ENCODE data around the gene TMEM225B. TPM values are rescaled to one million over a fixed set of nuclear protein-coding genes. Genes with fewer than 3 reads are reported as not detected.
"Not testable (repeated sequence)": the region's sequence is repeated elsewhere in the genome, so short reads cannot be mapped to it uniquely, and the experiment has no call there.

Gene TMEM225B
- polyA plus RNA-seq, 1 donor from 2014 or later, result 2.9 TPM

DNA sequence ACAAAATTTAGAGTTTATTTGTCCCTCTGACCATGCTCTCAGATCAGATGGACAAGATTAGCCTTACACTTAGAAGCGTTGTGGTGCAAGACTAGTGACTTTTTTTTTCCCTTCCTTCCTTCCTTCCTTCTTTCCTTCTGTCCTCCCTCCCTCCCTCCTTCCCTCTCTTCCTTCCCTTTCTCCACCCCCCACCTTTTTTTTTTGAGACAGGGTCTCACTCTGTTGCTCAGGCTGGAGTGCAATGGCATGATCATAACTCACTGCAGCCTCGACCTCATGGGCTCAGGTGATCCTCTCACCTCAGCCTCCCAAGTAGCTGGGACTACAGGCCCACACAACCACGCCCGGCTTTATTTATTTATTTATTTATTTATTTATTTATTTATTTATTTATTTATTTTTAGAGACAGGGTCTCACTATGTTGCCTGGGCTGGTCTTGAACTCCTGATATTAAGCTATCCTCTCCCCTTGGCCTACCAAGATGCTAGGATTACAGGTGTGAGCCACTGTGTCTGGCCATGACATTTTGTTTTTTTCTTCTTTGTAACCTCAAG lies 17.2 kb upstream of the TMEM225B start:
- H3K36me3 ChIP-seq (ENCODE audit: insufficient read depth, low read length); H3K9me2 ChIP-seq (ENCODE audit: insufficient read depth, low read length); H3F3A ChIP-seq (ENCODE audit: insufficient read depth, low read length, poor library complexity, severe bottlenecking); H3K4me2 ChIP-seq (ENCODE audit: low read length); H3K9me3 ChIP-seq (ENCODE audit: low read length); H4K20me1 ChIP-seq (ENCODE audit: insufficient read depth); H3K79me2 ChIP-seq (replicated peaks; ENCODE audit: insufficient read depth, low read length); H3K27me3 ChIP-seq (ENCODE audit: insufficient read depth, low read depth, low read length): not testable (repeated sequence)
- Histone ChIP-seq H3K9ac (ENCODE audit: low read length) (peak overlapping the region; percentile 64), H3K27ac (ENCODE audit: low read length) (peak overlapping the region; percentile 40), H2AFZ (ENCODE audit: low read depth, low read length) (peak overlapping the region; percentile 79), H3K4me3 (ENCODE audit: low read length) (peak overlapping the region; percentile 67)

DNA sequence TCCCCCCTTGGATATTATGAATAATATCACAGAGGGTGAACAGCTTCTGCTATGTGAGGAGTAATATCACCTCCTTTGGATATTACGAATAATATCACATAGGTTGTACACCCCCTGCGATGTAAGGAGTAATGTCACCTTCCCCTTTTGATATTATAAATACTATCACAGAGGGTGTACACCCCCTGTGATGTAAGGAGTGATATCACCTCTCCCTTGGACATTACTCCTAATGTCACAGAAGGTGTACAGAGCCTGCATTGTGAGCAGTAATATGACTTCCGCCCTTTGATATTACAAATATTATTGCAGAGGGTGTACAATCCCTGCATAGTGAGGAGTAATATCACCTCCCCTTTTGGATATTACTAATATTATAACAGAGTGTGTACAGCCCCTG lies 9.2 kb upstream of the TMEM225B start:
- H3F3A ChIP-seq (ENCODE audit: insufficient read depth, low read length, poor library complexity, severe bottlenecking), result no peaks in the 10 kb centered on the region
- no peak overlapping the region for H2AFZ ChIP-seq (ENCODE audit: low read depth, low read length)

DNA sequence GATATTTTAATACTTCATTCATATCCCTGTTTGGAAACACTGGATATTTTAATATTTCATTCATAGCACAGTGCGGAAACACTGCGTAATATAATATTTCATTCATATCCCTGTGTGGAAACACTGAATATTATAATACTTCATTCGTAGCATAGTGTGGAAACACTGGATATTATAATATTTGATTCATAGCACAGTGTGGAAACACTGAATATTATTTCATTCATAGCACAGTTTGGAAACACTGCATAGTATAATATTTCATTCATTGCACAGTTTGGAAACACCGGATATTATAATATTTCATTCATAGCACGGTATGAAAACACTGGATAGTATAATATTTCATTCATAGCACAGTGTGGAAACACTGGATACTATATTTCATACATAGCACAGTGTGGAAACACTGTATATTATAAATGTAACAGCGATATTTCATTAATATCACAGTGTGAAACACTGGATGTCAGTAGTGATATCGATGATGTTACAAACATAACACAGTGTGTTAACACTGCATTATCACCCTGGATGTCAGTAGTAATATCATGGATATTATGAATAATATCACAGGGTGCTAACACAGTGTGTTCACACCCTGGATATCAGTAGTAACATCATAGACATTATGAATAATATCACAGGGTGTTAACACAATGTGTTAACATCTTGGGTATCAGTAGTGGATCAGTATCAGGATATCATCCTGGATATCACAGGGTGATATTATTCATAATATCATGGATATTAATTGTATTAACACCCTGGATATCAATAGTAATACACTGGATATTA lies 2.9 kb upstream of the TMEM225B start:
- H2AFZ ChIP-seq (ENCODE audit: low read depth, low read length), result no peak overlapping the region
- H4K20me1 ChIP-seq (ENCODE audit: insufficient read depth), result no peaks in the 10 kb centered on the region
- no peaks in the 10 kb centered on the region for H3K9me2 ChIP-seq (ENCODE audit: insufficient read depth, low read length)
- no peak overlapping the region for H3K4me3 ChIP-seq (ENCODE audit: low read length)
- H3K9ac ChIP-seq (ENCODE audit: low read length), result no peak overlapping the region
- H3K36me3 ChIP-seq (ENCODE audit: insufficient read depth, low read length), result no peaks in the 10 kb centered on the region
- H3K79me2 ChIP-seq (replicated peaks; ENCODE audit: insufficient read depth, low read length), result no peaks in the 10 kb centered on the region
- TF ChIP-seq, protein P1, sequence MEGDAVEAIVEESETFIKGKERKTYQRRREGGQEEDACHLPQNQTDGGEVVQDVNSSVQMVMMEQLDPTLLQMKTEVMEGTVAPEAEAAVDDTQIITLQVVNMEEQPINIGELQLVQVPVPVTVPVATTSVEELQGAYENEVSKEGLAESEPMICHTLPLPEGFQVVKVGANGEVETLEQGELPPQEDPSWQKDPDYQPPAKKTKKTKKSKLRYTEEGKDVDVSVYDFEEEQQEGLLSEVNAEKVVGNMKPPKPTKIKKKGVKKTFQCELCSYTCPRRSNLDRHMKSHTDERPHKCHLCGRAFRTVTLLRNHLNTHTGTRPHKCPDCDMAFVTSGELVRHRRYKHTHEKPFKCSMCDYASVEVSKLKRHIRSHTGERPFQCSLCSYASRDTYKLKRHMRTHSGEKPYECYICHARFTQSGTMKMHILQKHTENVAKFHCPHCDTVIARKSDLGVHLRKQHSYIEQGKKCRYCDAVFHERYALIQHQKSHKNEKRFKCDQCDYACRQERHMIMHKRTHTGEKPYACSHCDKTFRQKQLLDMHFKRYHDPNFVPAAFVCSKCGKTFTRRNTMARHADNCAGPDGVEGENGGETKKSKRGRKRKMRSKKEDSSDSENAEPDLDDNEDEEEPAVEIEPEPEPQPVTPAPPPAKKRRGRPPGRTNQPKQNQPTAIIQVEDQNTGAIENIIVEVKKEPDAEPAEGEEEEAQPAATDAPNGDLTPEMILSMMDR (IDR thresholded peaks at IDR 0.05; ENCODE audit: poor library complexity, severe bottlenecking), result no peak
- TF ChIP-seq RAD21 (conservative IDR thresholded peaks at IDR 0.05), result no peak
- H3F3A ChIP-seq (ENCODE audit: insufficient read depth, low read length, poor library complexity, severe bottlenecking), result no peaks in the 10 kb centered on the region
- no peak overlapping the region for H3K27ac ChIP-seq (ENCODE audit: low read length)
- no peaks in the 10 kb centered on the region for H3K27me3 ChIP-seq (ENCODE audit: insufficient read depth, low read depth, low read length)
- no peaks in the 10 kb centered on the region for H3K9me3 ChIP-seq (ENCODE audit: low read length)
- no peak overlapping the region for H3K4me2 ChIP-seq (ENCODE audit: low read length)

More for the DNA sequence above, 9.2 kb upstream of the TMEM225B start:
- Histone ChIP-seq H3K79me2 (replicated peaks; ENCODE audit: insufficient read depth, low read length) (no peaks in the 10 kb centered on the region), H4K20me1 (ENCODE audit: insufficient read depth) (no peaks in the 10 kb centered on the region), H3K9ac (ENCODE audit: low read length) (no peak overlapping the region), H3K36me3 (ENCODE audit: insufficient read depth, low read length) (no peaks in the 10 kb centered on the region), H3K9me2 (ENCODE audit: insufficient read depth, low read length) (no peaks in the 10 kb centered on the region), H3K27ac (ENCODE audit: low read length) (no peak overlapping the region), H3K9me3 (ENCODE audit: low read length) (no peaks in the 10 kb centered on the region), H3K27me3 (ENCODE audit: insufficient read depth, low read depth, low read length) (no peaks in the 10 kb centered on the region), H3K4me3 (ENCODE audit: low read length) (no peak overlapping the region), H3K4me2 (ENCODE audit: low read length) (no peak overlapping the region)
- TF ChIP-seq EZH2 (IDR thresholded peaks at IDR 0.05; ENCODE audit: borderline replicate concordance, insufficient read depth, low read length, poor library complexity, severe bottlenecking), result no peak
- no peak for TF ChIP-seq EP300 (conservative IDR thresholded peaks at IDR 0.05; ENCODE audit: poor library complexity, severe bottlenecking)
- no peak for TF ChIP-seq TAF1 (IDR thresholded peaks at IDR 0.05; ENCODE audit: low read depth)
- TF ChIP-seq MXI1 (conservative IDR thresholded peaks at IDR 0.05; ENCODE audit: poor library complexity, severe bottlenecking), result no peak
- TF ChIP-seq, protein P1 (IDR thresholded peaks at IDR 0.05; ENCODE audit: poor library complexity, severe bottlenecking), result no peak
